ENCODE measurements around the gene GNA12. TPM values are rescaled to one million over a fixed set of nuclear protein-coding genes. Genes with fewer than 3 reads are reported as not detected.
"Not testable (repeated sequence)": the region's sequence is repeated elsewhere in the genome, so short reads cannot be mapped to it uniquely, and the experiment has no call there.

GNA12 gene
- total RNA-seq, 2 donors from 2014 or later: 16.7 to 19.8 TPM

DNA sequence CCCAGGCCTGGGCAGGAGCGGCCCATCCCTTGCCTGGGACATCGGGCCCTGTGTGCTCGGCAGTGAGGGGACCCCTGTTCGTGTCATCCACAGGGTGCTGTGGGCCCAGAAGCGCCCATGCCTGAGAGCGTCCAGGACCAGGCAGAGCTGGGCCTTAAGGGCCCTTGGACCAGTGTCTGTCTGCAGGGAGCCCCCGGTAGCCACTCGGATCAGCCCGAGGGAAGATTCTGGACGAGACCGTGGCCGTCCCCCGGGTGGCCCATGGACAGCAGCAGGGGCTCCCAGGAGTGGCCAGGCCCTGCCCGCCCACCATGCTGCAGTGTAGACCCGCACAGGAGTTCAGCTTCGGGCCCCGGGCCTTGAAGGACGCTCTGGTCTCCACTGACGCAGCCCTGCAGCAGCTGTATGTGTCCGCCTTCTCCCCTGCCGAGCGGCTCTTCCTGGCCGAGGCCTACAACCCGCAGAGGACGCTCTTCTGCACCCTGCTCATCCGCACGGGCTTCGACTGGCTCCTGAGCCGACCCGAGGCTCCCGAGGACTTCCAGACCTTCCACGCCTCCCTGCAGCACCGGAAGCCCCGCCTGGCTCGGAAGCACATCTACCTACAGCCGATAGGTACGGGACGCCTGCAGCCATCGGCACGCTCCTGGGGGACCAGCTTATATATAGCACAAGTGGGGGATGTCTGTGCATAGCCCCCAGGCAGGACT lies 143.8 kb downstream of the GNA12 start:
- Mint-ChIP-seq H3K9me3 (no peaks in the 10 kb centered on the region), H3K27ac (peak overlapping the region in 1 of 2 donors; percentile 78), H3K36me3 (no peaks in the 10 kb centered on the region)
- ATAC-seq: no peak
- no peak for DNase-seq (ENCODE audit: low spot score in 2 of 2)

DNA sequence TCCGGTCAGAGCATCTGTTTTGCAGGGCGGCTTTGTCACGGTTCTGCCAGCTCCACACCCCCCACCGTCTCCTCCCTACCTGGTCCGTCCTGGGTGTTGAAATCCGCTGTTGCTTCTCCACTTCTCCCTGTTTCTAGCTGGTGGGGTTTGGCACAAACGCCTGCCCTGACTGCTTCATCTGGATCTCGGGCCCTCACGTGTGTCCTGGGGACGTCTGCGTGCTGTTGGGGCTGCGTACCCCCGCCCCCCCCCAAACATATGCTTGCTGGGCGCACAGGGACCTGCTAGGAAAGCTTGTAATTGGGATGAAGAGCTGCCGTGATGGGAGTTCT lies 144.9 kb downstream of the GNA12 start:
- peak overlapping the region; percentile 65 to 78 for H3K27ac Mint-ChIP-seq
- DNase-seq (ENCODE audit: low spot score in 2 of 2) (no peak), ATAC-seq (no peak)
- H3K9me3 Mint-ChIP-seq: no peaks in the 10 kb centered on the region
- no peaks in the 10 kb centered on the region for H3K36me3 Mint-ChIP-seq

DNA sequence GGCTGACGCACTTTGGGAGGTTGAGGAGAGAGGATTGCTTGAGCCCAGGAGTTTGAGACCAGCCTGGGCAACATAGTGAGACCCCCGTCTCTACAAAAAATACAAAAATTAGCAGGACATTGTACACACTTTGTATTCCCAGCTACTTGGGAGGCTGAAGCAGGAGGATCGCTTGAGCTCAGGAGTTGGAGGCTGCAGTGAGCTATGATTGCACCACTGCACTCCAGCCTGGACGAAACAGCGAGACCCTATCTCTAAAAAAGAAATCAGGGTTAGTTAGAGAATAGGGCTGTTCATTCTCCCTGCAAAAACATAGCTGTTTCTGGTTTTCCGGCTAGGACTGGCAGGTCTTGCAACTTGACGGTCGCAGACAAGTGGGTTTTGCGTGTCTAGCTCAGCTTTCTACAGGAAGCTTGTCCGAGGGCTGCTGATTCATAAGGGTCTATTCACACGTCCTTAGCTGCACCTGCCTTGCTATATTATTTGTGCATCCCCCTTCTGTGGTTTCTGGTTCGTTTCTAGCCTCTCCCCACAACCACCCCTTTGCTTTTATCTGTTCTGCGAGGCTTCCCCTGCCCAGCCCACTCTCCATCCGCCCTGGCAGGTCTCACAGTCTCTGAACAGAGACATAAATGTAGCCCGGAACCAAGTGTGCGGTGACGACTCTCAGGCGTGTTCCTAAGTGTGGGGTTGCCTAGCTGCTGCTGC lies 145.4 kb downstream of the GNA12 start:
- Mint-ChIP-seq H3K27ac (peak overlapping the region in 1 of 2 donors; percentile 78), H3K9me3 (no peaks in the 10 kb centered on the region), H3K36me3 (no peaks in the 10 kb centered on the region)
- ATAC-seq: peak; percentile 95 to 97
- peak; percentile 68 to 76 for DNase-seq (ENCODE audit: low spot score in 2 of 2)

DNA sequence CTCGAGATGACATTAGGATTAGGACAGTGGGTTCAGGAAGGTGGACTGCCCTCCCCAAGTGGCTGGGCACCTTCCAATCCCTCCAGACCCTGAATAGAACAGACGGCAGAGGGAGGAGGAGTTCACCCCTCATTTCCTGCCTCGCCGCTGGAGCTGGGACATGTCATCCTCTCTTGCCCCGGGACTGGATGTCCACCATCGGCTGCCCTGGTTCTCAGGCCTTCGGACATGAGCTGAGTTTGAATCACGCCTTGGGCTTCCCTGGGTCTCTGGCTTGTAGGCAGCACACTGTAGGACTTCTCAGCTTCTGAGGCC lies 150.0 kb downstream of the GNA12 start:
- not testable (repeated sequence) for DNase-seq (ENCODE audit: low spot score in 2 of 2); H3K9me3 Mint-ChIP-seq; H3K27ac Mint-ChIP-seq; H3K36me3 Mint-ChIP-seq; ATAC-seq

DNA sequence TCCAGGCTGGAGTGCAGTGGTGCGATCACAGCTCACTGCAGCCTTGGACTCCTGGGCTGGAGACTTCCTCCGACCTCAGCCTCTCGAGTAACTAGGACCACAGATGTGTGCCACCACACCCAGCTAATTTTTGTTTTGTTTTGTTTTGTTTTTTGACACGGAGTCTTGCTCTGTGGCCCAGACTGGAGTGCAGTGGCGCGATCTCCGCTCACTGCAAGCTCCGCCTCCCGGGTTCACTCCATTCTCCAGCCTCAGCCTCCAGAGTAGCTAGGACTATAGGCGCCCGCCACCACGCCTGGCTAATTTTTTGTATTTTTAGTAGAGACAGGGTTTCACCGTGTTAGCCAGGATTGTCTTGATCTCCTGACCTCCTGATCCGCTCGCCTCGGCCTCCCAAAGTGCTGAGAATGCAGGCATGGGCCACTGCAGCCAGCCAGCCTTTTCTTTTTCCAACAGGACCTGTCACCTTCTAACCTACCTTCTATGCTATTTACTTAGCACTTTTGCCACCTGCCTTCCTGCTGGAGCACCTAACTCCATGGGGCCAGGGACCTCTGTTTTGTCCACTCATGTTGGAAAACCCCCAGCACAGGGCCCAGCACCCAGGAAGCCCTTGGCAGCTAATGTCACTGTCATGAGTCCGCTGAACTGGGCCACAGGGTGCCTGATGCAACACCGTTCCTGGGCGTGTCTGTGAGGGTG lies 150.5 kb downstream of the GNA12 start:
- not testable (repeated sequence) for DNase-seq (ENCODE audit: low spot score in 2 of 2); H3K9me3 Mint-ChIP-seq; H3K36me3 Mint-ChIP-seq

DNA sequence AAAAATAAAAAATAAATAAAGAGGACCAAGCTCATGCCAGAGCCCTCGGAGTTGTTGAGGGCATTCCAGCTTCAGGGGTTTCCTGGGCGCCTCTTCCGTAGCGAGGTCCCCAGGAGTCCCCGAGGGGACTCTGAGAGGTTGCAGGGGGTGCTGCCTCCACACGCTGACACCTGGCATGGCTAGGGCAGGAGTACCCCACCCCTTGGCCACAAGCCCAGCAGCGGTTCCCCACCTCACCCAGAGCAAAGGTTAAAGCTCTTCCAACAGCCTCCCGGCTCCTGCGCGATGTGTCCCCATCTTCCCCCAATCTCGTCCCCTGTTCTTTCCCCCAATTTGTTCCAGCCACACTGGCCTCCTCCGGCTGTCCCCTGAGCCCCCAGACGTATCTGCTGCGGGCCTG lies 151.6 kb downstream of the GNA12 start:
- Mint-ChIP-seq H3K27ac (no peak overlapping the region), H3K36me3 (no peaks in the 10 kb centered on the region), H3K9me3 (no peaks in the 10 kb centered on the region)
- DNase-seq (ENCODE audit: low spot score in 2 of 2): no peak
- no peak for ATAC-seq

More for the DNA sequence above, 150.5 kb downstream of the GNA12 start:
- not testable (repeated sequence) for ATAC-seq, H3K27ac Mint-ChIP-seq

DNA sequence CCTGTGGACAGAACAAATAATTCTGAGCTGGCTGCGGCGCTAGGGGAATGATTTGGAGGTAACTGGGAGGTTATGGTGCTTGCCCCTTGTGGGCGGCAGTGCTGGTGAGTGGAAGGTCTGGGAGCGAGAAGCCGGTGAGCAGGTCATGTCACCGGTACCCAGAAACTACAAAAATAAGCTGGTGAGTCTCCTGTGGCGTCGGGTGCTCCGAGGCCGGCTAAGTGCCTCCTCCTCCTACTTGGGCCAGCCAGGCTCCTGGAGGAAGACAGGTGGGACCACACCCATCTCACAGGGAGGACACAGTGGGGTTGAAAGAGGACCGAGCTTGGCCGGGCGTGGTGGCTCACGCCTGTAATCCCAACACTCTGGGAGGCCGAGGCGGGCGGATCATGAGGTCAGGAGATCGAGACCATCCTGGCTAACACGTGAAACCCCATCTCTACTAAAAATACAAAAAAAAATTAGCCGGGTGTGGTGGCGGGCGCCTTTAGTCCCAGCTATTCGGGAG lies 152.1 kb downstream of the GNA12 start:
- H3K36me3 Mint-ChIP-seq; H3K27ac Mint-ChIP-seq; DNase-seq (ENCODE audit: low spot score in 2 of 2); ATAC-seq; H3K9me3 Mint-ChIP-seq: not testable (repeated sequence)

DNA sequence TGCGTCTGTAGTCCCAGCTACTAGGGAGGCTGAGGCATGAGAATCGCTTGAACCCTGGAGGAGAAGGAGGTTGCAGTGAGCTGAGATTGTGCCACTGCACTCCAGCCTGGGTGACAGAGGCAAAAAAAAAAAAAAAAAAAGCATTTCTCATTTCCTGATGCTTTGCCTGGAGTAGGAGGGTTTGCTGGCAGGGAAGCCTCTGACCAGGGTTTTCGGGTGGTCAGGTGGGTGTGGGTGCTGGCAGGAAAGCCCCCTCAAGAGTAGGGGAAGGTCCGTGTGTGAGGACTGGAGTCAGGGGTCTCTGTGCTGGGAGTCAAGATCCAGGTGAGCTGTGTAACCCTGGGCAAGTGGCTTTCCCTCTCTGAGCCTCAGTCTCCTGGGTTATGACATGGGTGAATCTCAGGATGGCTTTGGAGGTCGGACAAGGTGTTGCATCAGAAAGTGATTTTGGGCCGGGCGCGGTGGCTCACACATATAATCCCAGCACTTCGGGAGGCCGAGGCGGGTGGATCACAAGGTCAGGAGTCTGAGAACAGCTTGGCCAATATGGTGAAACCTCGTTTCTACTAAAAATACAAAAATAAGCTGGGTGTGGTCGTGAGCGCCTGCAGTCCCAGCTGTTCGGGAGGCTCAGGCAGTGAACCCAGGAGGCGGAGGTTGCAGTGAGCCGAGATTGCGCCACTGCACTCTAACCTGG lies 152.9 kb downstream of the GNA12 start:
- DNase-seq (ENCODE audit: low spot score in 2 of 2): no peak
- ATAC-seq: no peak
- Mint-ChIP-seq H3K9me3 (no peaks in the 10 kb centered on the region), H3K27ac (no peak overlapping the region), H3K36me3 (no peaks in the 10 kb centered on the region)

DNA sequence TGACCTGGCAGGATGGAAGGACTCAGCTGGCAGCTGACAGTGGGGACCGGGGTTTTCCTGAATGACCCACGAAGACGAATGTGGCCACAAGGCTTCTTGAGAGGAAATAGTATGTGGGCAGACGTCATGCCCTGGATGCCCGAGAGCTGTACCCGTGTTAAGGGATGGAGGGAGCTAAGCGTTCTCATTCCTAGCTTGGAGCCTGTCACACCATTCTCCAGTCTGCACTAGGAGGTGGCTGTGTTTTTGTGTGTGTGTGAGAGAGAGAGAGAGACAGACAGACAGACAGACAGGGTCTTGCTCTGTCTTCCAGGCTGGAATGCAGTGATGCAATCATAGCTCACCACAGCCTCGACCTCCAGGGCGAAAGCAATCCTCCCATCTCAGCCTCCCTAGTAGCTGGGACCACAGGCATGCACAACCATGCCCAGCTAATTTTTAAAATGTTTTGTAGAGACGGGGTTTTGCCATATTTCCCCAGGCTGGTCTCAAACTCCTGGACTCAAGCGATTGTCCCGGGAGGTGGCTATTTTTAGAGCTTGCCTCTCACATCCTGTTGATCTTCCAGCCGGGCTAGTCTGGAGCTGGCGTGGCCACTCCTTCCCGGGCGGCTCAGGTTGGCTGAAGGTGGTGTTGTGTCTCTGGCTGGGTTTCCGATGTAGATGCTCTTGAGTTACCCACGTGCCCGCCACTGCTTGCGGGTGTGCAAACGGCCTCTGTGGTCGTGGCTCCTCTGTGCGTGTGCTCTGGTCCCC lies 154.0 kb downstream of the GNA12 start:
- DNase-seq (ENCODE audit: low spot score in 2 of 2) (no peak), ATAC-seq (peak in 1 of 2 donors; percentile 33)
- no peak overlapping the region for H3K27ac Mint-ChIP-seq
- H3K36me3 Mint-ChIP-seq: no peaks in the 10 kb centered on the region
- no peaks in the 10 kb centered on the region for H3K9me3 Mint-ChIP-seq

DNA sequence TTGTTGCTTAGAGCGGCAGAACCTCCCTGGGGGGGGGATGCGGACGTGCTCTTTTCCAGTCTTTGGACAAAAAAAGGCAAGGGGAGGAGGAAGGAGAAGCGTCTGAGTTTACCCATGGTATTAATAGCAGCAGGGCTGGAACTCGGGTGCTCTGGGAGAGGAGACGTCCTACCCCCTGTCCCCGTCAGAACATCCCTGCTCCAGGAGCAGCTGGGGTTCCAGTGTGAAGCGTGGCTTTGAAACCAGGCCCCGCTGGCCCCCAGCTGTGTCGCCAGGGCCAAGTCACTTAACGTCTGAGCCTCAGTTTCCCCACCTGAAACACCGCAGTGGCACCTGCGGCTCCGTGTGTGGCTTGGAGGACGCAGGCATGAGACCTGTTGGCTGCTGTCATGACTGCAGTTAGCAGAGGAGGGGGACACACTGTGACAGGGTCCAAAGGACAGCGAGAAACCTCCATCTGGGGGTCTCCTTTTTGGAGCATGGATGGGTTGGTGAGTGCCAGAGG lies 154.7 kb downstream of the GNA12 start:
- no peaks in the 10 kb centered on the region for H3K9me3 Mint-ChIP-seq
- no peaks in the 10 kb centered on the region for H3K36me3 Mint-ChIP-seq
- ATAC-seq: no peak
- DNase-seq (ENCODE audit: low spot score in 2 of 2): no peak
- no peak overlapping the region for H3K27ac Mint-ChIP-seq

DNA sequence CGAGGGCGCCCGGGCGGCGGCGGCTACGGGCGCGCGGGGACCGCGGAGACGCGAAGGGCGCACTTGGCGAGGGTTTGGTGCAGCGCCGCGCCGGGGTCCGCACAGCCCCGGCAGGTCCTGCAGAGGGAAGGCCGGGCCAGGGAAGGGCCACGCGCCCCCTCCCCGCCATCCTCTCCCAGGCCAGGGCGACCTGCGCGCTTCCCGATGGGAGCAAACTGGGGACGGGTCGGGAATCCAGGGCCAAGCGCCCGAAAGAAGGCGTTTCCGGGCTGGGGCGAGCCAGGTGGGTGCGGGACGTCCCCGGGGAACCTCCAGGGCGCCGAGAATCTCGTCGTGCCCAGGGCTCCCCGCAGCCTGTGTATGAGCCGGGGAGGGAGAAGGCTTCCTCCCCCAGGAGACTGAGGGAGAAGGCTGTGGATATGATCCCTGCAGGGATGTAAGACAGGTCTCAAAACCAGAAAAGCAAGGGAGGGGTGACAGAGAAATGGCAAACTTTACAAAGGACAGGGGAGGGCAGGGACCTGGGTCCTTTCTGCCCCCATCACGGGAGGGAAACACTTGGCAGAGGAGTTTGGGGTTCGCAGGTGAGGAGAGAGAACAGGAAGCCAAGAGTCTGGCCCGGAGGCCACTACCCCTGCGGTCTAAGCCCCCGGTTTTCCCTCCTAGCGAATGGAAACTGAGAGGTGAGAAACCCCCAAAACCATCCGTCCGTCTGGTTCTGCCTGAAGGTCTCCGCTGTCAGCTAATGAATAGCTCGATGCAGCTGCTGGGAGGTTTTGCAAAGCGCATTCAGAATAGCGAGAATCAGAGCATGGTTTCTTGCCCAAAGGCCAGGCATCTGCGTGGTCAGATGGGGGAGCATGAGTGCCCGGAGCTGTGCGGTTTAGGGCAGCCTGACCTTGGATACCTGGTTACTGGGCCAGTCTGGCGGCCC lies 155.4 kb downstream of the GNA12 start:
- DNase-seq (ENCODE audit: low spot score in 2 of 2): no peak

DNA sequence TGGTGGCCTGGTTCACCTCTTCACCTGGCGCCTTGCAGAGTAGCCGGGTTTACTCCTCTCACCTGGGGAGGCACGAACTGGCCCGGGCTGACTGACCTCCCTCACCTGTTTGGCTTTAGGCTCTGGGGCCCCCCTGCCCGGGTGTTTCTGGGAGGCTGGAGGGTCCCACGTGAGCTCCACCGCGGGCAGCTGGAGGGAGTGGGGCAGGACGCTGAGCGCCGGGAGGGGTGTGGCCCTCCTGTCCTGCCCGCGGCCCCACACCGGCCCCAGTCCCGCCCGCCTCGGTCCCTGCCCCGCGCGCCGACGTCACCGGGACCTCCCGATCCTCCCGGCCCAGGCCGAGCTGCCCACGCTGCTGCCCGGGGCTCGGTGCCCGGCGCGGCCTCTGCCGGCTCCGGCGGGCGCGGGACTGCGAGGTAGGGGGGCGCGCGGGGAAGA lies 156.2 kb downstream of the GNA12 start, which contains the start of gene AMZ1:
Gene AMZ1 (plus strand): TSS at position 322 of the 438 bp plus-strand sequence. CDS start 12,250 bp downstream, outside the sequence.
- no peak for ATAC-seq
- Mint-ChIP-seq H3K36me3 (no peaks in the 10 kb centered on the region), H3K9me3 (no peaks in the 10 kb centered on the region), H3K27ac (no peak within 1 kb of the TSS)
- no peak for DNase-seq (ENCODE audit: low spot score in 2 of 2)

More for the DNA sequence above, 155.4 kb downstream of the GNA12 start:
- peak; percentile 38 to 68 for ATAC-seq
- Mint-ChIP-seq H3K9me3 (no peaks in the 10 kb centered on the region), H3K36me3 (no peaks in the 10 kb centered on the region), H3K27ac (no peak overlapping the region)

DNA sequence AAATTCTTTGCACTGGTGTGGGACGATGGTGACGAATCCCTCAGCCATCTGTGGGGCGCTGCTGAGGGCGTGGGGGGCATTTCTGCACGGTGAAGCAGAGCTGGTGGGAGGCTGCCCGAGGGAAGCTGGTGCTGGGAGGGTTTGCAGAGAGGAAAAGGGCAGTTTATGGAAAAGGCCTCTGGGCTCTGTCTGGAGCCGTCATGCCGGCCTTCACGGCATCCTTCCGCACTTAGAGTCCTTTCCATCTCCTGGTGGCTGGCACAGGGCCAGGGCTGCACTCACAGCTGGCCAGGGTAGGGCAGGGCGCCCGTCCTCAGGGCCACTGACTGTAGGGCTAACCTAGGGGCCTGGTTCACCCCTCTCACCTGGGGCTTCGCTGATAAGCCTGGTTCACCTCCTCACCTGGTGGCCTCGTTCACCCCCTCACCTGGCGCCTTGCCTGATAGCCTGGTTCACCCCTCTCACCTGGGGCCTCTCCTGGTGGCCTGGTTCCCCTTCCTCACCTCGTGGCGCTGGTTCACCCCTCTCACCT lies 156.7 kb downstream of the GNA12 start:
- no peak for ATAC-seq
- no peak overlapping the region for H3K27ac Mint-ChIP-seq
- no peak for DNase-seq (ENCODE audit: low spot score in 2 of 2)
- no peaks in the 10 kb centered on the region for H3K36me3 Mint-ChIP-seq
- no peaks in the 10 kb centered on the region for H3K9me3 Mint-ChIP-seq

DNA sequence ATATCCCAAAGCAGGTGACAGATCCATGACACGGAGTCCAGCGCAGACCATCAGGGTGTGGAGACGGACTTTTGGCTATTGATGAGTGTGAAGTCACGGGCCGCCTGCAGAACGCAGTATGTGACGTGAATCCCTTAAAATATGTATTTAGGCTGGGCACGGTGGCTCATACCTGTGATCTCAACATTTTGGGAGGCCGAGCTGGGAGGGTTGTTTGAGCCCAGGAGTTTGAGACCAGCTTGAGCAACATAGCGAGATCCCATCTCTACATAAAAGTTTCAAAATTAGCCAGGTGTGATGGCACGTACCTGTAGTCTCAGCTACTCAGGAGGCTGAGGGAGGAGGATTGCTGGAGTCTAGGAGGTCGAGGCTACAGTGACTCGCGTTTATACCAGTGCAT lies 158.0 kb downstream of the GNA12 start:
- ATAC-seq: no peak
- H3K27ac Mint-ChIP-seq: no peak overlapping the region
- H3K36me3 Mint-ChIP-seq: no peaks in the 10 kb centered on the region
- DNase-seq (ENCODE audit: low spot score in 2 of 2): no peak
- H3K9me3 Mint-ChIP-seq: no peaks in the 10 kb centered on the region

DNA sequence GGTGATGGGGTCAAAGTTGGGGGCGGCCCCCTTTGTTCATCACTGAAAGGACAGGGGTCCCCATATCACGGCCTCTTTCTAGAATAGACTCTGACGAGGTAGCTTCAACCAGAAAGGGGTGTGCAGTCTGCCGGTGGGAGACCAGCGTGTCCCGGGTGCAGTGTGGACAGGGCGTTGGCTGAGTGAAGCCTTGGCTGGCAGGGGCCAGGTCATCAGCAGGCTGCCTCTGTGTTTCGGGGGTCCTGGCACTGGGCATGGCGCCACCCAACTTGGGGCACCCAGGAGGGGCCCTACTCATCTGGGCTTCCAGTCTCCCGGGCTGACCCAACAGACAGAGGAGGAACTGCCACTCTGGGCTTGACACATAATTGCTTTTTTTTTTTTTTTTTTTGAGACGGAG lies 159.6 kb downstream of the GNA12 start:
- ATAC-seq (no peak), DNase-seq (ENCODE audit: low spot score in 2 of 2) (no peak)
- Mint-ChIP-seq H3K36me3 (no peaks in the 10 kb centered on the region), H3K9me3 (no peaks in the 10 kb centered on the region), H3K27ac (no peak overlapping the region)

Data from activated naive CD4-positive, alpha-beta T cell treated with anti-CD3 and anti-CD28 coated beads, Interleukin-2, amount 50 U/mL, for 72 hours (primary cell).